HCT116 (cell line): Measurements from ENCODE around the gene STPG2.

Experiments
- CTCF ChIP-seq, 3 experiments: fragments of 200-600 bp in 1 of 3; sonication (generic) in 1 of 3; IDR thresholded peaks in 2 of 3; conservative IDR thresholded peaks in 1 of 3; 2 replicates each; pipeline ENCODE4 v1.5.1; 2012 to 2017; ENCODE audit warnings: low read depth in 2 of 3, low read length in 2 of 3, antibody characterized with exemption in 1 of 3, borderline replicate concordance in 1 of 3, control low read depth in 1 of 3, mild to moderate bottlenecking in 1 of 3, mixed read lengths in 1 of 3, mixed run types in 1 of 3, moderate library complexity in 1 of 3; ENCODE audit not compliant: insufficient read depth in 1 of 3
- EZH2 ChIP-seq: fragments of 200-600 bp; sonication (generic); IDR thresholded peaks from 2 replicates; pipeline ENCODE4 v1.6.1; 2017; ENCODE audit warnings: antibody characterized with exemption, mixed run types
- FOSL1 ChIP-seq: IDR thresholded peaks from 2 replicates; pipeline ENCODE4 v1.6.1; 2012; ENCODE audit warnings: low read depth
- JUND ChIP-seq: IDR thresholded peaks from 2 replicates; pipeline ENCODE4 v1.6.1; 2012
- POLR2A ChIP-seq: IDR thresholded peaks from 2 replicates; pipeline ENCODE4 v1.7.0; 2011; ENCODE audit warnings: borderline replicate concordance; ENCODE audit not compliant: insufficient read depth, insufficient read length; ENCODE audit errors: extremely low read depth

GRCh38 chr4:98170035-98170434, 26.8 kb upstream of the STPG2 start:
- TF ChIP-seq CTCF (IDR thresholded peaks at IDR 0.05 in 2 of 3, conservative IDR thresholded peaks at IDR 0.05 in 1 of 3; ENCODE audit: borderline replicate concordance in 1 of 3, insufficient read depth in 1 of 3, low read depth in 2 of 3, low read length in 2 of 3) (no peak), FOSL1 (no peak), EZH2 (no peak), JUND (no peak), POLR2A (no peak)
